HG03520 (cell line): ENCODE measurements around the gene SLC7A6.

Source experiments
- ATAC-seq: cut with Tn5 transposase; IDR thresholded peaks from one replicate; pipeline ENCODE4 v1.9.1; 2021; ENCODE audit warnings: mild to moderate bottlenecking, moderate library complexity; ENCODE audit not compliant: unreplicated experiment

Gene SLC7A6

GRCh38 chr16:68253721-68254120 is 10.6 kb upstream of the SLC7A6 start:
- no peak for ATAC-seq

DNA sequence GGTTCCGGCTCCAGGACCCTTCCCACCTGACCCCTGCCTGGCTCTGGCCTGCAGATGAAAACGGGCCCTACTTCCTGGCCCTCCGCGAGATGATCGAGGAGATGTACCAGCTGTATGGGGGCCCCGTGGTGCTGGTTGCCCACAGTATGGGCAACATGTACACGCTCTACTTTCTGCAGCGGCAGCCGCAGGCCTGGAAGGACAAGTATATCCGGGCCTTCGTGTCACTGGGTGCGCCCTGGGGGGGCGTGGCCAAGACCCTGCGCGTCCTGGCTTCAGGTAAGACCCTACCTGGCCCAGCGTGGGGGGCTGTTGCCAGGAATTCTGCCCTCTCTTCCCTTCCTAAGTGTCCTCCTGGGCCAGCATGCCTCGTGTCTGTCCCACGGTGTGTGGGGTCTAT is 8.6 kb upstream of the SLC7A6 start:
- ATAC-seq, result no peak

- ATAC-seq, result no peak
These were observed 6.9 kb upstream of the SLC7A6 start for GRCh38 chr16:68257251-68257905.

- ATAC-seq, result no peak
These were observed 6.2 kb upstream of the SLC7A6 start for GRCh38 chr16:68257906-68258800.

DNA sequence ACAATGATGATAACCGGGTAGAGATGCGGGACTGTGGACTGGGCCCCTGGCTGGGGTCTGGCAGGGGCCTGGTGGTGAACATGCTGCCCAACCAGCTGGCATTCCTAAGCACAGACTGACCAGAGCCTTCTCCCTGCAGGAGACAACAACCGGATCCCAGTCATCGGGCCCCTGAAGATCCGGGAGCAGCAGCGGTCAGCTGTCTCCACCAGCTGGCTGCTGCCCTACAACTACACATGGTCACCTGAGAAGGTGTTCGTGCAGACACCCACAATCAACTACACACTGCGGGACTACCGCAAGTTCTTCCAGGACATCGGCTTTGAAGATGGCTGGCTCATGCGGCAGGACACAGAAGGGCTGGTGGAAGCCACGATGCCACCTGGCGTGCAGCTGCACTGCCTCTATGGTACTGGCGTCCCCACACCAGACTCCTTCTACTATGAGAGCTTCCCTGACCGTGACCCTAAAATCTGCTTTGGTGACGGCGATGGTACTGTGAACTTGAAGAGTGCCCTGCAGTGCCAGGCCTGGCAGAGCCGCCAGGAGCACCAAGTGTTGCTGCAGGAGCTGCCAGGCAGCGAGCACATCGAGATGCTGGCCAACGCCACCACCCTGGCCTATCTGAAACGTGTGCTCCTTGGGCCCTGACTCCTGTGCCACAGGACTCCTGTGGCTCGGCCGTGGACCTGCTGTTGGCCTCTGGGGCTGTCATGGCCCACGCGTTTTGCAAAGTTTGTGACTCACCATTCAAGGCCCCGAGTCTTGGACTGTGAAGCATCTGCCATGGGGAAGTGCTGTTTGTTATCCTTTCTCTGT is 5.1 kb upstream of the SLC7A6 start:
- ATAC-seq, result no peak

GRCh38 chr16:68263559-68264127 is 683 bp upstream of the SLC7A6 start:
- peak; percentile 1 for ATAC-seq

- peak; percentile 16 for ATAC-seq
These were observed 973 bp downstream of the SLC7A6 start for GRCh38 chr16:68265078-68265920.

- no peak for ATAC-seq
These were observed 3.5 kb downstream of the SLC7A6 start for GRCh38 chr16:68267612-68268405.

GRCh38 chr16:68269793-68270192 is 5.5 kb downstream of the SLC7A6 start:
- no peak for ATAC-seq

DNA sequence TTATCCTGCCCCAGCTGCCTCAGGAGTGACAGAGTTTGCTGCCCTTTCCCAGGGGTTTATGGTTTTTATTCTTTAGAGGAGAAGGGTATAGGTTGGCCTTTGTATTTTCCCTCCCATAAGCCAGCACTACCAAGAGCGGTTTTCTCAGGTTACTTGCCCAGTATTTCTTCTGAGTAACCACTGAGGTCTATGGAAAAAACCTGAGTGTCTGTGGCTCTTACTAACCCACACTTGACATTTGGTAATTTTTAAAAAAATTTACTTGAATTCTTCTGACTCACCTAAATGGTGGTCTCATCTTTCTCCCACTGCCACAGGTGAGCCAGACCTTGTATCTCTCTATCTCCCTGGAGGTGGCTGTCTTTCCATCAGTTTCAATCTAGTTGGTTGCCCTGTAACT is 6.0 kb downstream of the SLC7A6 start:
- no peak for ATAC-seq

DNA sequence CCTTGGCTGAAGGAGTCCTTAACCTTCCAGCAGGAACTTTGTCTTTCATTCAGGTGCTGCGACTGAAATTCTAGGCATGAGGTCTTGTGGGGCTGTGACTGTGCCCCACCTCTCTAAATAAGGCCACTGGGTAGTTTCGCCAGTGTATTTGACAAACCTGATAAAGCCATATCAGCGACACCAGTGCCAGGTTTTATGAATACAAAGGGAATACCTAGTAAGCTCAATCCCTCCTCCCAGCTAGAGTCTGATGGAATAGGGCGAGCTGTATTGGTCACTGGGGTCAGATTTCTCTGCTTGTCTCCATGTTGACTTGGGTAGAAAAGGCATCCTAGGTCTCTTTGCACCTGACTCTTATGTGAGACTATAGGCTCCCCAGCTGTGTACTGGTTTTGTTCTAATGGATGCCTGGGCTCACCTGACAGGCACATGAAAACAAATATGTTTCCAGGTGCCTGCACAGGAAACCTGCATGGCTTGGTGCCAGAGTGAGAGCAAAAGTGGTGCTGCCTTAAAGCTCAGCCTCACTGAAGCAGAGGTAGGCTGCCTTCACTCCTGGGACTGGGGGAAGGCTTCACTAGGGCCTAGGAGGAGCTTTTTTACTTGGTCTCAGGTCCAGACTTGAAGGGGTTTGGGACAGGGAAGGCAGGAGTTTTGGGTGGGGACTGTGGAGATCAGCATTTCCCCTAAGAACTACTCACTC is 8.3 kb downstream of the SLC7A6 start:
- ATAC-seq, result no peak

GRCh38 chr16:68273459-68273858 is 9.1 kb downstream of the SLC7A6 start:
- ATAC-seq, result no peak

DNA sequence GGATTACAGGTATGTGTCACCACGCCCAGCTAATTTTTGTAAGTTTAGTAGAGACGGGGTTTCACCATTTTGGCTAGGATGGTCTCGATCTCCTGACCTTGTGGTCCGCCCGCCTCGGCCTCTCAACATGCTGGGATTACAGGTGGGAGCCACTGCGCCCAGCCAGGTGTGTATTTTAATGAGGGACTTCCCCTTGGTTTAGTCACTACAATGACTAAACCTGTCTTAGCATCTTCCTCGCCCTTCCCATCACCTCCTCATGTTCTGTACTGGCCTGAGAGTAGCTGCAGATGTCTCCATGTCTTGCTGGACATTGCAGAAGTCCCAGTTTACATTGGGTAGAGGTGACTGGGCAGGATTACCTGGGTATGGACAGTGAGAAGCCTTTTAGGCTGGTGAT is 9.6 kb downstream of the SLC7A6 start:
- no peak for ATAC-seq

- no peak for ATAC-seq
These were observed 10.1 kb downstream of the SLC7A6 start for GRCh38 chr16:68274441-68274840.

DNA sequence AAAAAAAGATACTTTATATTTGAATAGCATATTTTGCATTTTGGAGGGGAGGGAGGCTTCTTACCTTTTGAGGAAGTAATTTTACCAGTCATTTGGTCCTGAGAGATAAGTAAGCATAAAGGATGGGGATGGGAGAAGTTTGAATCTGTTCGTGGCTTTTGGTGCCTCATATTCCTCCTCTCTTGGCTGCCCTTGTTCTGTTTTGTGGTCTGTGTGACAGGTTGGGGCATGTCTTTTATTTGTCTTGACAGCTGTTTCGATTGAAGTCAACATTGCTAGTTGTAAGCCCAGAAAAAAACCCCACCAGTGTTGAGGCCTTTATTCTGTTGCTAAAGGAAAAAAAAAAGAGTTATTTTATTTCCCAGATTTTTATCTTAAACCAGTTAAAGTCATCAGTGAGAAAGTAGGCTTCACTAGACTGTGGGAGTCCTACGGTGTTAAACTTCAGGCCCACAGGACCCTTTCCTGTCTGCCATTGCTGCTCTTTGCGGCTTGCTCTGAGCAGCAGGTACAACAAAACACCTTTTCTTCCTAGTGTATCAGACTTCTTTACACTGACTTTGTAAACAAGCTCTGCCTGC is 11.4 kb downstream of the SLC7A6 start:
- peak; percentile 70 for ATAC-seq

DNA sequence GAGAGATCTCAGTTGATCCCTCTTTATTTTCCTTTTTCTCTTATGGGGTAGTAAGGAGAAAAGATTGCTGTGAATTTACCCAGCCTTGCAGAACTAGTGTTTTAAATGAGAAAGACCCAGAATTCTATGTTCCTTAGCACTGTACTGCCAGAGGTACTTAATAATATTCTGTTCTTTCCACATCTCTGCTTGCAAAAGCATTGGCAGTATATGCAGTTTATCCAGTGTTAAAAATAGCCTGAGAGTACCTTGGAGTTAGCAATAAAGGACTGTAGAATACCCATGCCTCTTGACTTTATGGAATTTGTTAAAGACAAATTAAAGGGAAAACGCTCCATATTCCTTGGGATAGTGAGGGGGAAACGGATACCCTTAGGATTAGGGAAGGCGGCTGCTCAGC is 11.9 kb downstream of the SLC7A6 start:
- no peak for ATAC-seq

DNA sequence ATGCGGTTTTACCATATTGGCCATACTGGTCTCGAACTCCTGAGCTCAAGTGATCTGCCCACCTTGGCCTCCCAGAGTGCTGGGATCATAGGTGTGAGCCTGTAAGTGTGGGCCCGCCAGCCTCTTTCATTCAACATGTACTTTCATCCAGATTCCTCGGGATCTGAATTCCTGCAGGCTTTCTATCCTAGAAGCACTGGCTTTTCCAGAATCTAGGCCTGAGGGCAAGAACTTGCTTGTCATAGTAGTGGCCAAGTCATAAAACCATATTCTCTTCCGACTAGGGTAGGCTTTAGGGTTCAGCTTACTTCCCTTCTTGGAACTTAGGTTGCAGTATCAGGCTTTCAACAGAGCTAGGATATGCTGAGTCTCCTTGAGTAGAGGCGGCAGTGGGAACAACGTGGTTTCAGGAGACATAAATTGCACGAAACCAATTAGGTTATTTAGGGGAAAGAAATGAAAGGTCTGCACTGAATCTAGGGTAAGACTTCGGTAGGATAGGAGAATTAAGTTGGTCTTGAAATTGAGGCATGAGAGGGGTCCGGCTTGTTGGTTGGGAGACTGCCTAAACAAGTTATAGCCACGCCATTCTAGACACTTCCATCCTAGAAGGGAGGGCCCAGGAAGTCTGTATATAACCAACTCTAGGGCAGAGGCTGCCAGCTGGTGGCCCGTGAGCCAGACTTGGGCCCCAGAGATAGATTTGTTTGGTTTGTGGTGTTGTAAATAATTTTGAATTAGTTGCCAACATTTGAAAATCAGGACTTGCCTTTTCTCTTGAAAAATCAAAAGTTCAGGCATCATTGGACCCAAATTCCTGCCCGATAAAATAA is 15.6 kb downstream of the SLC7A6 start:
- ATAC-seq, result no peak
